Measurements from ENCODE around the gene ZNF576.
A peak's percentile ranks its signal among the peaks of the same experiment; 100 is the strongest.
"Not testable (repeated sequence)": the region's sequence is repeated elsewhere in the genome, so short reads cannot be mapped to it uniquely, and the experiment has no call there.

The ZNF576 gene

DNA sequence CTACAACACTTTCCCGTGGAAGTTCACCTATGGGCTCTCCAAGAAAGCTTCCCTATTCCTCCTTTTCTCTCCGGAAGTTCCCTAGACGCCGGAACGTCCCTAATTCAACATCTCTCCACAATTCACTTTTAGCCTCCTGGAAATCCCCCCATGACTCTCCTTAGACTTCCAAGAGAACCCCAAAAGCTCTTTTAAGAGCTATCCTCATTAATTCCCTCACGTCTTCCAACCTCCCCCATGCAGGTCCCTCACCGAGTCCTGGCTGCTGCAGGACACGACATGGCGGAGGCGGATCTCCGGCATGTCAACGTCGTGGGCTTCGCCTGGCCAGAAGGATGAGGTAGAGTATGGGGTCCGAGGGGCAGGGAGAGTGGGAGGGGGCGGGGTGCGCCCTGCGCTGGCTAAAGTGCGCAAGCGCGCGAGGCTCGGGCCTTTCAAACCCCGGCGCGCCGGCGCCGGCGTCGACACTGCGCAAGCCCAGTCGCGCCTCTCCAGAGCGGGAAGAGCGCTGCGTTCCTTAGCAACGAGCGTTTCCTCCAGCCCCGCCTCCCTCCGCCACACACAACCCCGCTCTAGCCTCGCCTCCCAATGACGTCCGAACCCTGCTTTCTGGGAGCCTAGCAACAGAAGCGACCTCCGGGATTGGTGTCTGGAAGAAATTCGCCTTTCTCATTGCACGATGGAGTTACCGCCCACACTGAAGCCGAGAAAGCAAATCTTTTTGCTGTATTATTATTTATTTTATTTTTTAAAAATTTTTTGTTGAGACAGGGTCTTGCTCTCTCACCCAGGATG is 21.0 kb upstream of the ZNF576 start, which contains the start of the genes PINLYP and XRCC1:
PINLYP (plus strand) TSS at position 646 of the 795 bp plus-strand sequence. CDS start 1,391 bp downstream, outside the sequence.
XRCC1 (minus strand) TSS at position 372 of the 795 bp plus-strand sequence; CDS start at position 303, 69 bp downstream.
- peak; percentile 98 for DNase-seq (ENCODE audit: low spot score)

DNA sequence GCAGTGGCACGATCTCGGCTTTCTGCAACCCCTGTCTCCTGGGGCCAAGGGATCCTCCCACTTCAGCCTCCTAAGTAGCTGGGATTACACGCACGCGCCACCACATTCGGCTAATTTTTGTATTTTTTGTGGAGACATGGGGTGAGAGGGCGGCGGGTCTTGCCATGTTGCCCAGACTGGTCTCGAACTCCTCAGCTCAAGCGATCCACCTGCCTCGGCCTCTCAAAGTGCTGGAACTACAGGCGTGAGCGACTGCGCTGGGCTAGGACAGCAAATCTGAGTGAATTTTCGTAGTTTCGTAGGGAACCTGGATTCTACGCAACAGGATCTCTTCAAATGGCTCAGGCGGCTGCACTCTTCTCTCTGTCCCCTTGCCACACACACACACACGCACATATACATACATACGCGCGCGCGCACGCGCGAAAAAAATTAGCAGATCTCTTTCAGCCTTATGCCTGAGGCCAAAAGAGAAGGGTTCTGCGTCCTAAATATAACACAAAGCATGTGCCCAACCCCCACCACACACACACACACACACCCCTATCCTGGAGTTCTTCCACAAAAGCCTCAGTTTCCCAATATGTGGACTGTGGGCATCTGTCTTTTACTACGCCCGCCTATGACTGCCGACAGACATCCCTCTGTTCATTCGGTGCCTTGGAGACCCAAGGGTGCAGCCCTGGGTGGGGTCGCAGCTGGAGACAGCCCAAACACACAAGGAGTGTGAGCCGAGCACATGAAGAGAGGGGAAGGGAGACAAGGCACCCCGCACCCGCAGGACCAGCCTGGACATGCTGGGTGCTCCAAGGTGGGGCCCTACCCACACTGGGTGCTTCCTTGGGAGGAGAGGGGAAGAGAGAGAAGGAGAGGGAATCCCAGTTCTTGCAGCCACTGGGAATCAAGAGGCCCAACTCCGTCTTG is 20.2 kb upstream of the ZNF576 start:
- DNase-seq (ENCODE audit: low spot score), result no peak

DNA sequence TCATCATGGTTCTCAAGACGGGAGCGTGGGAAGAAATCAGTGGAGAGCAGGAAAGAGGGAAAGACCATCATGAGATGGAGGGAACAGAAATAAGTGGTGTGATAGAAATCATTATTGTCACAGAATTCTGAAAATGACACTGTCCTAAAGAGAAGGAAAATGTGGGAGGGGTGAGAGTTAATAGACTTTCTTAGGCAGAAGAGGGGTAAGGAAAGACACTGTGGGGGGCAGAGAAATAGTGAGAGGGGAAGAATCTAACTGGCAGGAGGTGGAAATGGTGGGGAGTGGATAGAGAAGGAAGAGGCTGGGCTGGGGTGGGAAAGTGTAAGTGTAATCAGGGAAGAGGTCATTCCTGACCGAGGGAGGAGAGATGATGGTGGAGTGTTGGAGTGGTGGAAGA is 17.6 kb upstream of the ZNF576 start:
- no peak for DNase-seq (ENCODE audit: low spot score)

DNA sequence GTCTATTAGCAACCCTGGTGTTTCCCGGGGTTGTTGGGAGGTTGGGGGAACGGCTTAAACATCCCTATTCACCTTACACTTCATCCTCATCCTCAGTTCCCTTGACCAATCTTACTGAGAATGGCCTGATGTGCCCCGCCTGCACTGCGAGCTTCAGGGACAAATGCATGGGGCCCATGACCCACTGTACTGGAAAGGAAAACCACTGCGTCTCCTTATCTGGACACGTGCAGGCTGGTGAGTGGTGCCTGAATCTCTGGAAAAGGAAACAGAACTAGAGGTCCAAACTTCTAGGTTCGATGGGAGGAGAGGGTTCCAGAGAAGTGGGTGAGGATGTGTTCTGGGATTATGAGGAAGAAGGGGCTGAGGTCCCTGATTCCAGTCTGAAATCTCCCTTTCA is 14.9 kb upstream of the ZNF576 start:
- DNase-seq (ENCODE audit: low spot score), result no peak

DNA sequence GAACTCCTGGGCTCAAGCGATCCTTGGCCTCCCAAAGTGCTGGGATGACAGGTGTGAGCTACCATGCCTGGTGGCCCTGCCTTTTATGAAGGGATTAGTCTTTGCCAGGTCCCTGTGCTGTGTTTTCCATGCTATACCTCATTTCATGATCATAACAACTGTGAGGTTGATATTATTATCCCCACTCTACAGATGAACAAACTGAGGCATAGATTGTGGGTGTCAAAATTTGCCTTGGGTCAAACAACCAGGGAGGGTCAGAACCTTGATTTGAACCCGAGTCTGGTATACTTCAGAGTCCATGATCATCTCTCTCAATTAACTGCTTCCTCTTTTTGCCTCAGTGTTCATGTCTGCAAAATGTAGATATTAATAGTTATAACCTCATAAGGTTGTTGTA is 13.9 kb upstream of the ZNF576 start:
- no peak for DNase-seq (ENCODE audit: low spot score)

DNA sequence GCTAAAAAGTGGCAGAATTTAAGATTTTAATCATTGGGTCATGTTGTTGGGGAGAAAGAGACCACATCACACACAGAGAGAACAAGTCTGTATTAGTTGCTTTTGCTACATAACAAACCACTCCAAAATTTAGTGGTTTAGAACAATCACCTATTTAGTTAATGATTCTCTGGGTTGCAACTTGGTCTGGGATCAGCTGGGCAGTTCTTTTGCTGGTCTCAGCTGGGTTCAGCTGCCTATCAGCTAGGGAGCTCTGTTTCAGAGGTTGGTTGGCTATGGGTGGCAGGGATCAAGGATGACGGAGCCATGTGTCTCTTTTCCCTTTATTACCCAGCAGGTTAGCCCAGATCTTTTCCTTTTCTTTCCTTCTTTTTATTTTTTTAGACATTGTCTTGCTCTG is 11.9 kb upstream of the ZNF576 start:
- peak; percentile 64 for DNase-seq (ENCODE audit: low spot score)

DNA sequence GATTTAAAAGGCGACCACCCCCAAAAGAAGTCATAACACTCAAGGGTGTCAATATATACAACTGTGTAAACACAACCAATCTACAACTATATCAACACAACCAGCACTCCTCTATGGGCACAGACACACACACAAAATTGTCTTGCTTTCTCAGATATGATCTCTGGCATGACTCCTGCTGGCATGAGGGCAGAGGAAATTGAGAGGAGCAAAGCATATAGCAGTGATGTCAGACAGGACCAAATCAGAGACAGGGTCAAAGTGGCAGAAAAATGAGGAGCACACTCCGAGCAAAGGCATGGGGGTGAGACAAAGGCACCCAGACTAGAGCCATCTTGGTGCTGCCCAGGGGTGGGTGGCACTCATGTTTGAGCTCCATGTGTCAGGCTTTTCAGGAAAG is 10.0 kb upstream of the ZNF576 start:
- no peak for DNase-seq (ENCODE audit: low spot score)

DNA sequence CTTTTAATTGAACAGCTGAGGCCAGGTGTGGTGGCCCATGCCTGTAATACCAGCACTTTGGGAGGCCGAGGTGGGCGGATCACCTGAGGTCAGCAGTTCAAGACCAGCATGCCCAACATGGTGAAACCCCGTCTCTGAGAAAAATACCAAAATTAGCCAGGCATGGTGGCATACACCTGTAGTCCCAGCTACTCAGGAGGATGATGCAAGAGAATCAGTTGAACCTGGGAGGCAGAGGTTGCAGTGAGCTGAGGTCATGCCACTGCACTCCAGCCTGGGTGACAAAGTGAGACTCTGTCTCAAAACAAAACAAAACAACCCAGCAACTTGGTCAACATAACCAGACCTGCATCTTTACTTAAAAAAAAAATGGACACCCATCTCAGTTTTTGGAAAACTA is 9.4 kb upstream of the ZNF576 start:
- DNase-seq (ENCODE audit: low spot score), result not testable (repeated sequence)

DNA sequence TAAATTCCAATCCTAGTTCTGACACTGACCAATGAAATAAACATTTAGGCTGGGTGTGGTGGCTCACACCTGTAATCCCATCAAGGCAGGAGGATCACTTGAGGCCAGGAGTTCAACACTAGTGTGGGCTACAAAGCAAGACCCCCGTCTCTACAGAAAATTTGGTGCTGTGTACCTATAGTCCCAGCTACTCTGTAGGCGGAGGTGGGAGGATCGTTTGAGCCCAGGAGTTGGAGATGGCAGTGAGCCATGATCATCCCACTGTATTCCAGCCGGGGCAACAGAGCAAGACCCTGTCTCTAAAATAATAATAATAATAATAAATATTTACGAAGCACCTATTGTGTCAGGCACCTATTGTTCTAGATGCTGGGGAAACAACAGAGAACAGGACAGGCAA is 7.1 kb upstream of the ZNF576 start:
- no peak for DNase-seq (ENCODE audit: low spot score)

DNA sequence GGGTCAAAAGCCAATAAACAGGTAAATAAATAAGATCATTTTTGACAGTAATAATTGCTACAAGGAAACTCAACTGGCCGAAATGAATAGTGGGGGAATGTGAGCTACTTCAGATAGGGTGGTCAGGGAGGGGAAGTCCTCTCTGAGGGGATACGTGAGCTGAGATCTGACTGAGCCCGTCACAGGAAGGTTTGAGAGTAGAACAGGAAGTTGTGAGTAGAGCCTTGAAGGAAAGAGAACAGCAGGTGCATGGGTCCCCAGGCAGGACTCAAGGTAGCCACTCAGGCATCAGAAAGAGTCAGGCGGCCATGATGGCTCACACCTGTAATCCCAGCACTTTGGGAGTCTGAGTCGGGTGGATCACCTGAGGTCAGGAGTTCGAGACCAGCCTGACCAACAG is 6.7 kb upstream of the ZNF576 start:
- DNase-seq (ENCODE audit: low spot score), result no peak

DNA sequence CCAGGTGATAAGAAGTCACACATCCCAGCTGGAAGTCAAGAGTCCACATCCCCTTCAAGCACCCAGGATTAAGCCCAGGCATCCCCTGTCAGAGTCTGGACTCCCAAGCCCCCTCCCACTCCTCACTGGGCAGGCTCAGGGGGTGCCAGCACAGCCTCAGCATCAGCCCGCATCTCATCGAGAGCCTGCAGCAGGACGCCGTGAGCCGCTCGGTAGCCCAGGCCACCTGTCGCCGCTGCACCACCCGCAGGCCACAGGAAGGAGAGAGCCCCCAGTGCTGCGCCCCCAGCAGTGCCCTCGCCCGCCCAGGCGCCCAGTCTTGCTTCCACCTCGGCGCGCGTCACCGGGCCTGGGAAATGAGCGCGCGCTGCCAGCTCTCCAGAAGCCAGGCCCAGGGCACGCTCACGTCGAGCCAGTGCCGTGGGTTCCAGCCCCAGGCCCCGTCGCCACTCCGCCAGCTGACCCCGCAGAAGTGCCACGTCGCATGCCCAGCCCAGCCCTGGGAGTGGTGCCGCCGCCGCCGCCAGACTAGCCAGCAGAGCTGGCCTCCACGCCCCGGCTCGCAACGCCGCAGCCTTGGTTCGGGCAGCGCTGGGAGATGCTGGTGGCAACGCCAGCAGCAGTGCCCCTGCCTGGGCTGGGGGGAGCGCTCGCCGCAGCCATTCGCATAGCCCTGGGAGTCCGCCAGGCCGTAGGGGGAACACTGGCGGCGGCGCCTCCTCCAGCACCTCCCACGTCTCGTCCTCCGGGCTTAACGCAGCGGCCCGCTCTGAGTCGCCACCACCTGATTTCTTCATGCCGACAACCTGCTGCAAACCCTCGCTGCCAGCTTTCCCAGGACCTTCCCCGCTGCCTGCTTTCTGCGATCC is 4.3 kb upstream of the ZNF576 start:
- no peak for DNase-seq (ENCODE audit: low spot score)

DNA sequence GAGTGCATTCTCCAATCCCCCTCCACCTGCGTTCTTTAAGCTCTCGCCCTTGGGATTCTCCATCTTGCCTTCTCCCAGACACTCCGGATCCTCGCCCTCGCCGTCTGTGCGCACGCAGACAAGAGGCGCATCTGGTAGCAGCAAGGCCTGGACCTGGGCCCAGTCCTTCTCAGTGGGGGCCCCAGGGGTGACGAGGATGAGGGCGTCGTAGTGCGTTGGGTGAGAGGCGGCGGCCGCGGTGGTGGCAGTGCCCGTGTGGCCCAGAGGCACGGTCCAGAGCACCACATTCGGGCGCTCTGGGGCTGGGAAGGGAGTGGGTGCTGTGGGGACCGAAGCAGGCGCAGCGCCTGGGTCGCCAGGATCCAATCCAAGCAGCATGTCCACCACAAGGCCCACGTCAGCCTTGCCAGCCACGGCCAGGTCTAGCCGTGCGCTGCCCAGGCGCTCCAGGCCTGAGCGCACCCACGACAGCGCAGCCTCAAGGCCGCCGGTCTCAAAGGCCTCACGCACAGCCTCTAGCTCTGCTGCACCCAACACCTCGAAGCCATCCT is 3.5 kb upstream of the ZNF576 start:
- no peak for DNase-seq (ENCODE audit: low spot score)

DNA sequence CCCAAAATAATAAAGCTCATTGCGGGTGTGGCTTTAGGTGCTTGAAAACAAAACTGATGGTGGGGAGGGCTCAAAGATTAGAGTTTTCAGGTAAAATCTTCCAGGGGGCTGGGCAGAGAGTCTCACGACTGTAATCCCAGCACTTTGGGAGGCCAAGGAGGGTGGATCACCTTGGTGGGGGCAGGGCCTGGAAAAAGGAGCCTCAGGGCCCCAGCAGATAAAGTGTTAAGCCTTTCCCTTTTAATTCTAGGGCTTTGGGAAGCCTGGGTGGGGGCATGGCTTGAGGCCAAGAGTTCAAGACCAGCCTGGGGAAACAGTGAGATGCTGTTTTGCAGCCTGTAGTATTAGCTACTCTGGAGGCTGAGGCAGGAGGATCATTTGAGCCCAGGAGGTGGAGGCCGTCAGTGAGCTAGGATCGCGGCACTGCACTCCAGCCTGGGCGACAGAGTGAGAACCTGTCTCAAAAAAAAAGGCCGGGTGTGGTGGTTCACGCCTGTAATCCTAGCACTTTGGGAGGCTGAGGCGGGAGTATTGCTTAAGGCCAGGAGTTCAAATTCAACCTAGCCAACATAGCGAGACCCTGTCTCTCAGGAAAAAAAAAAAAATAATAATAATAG is 2.2 kb upstream of the ZNF576 start:
- DNase-seq (ENCODE audit: low spot score), result no peak

DNA sequence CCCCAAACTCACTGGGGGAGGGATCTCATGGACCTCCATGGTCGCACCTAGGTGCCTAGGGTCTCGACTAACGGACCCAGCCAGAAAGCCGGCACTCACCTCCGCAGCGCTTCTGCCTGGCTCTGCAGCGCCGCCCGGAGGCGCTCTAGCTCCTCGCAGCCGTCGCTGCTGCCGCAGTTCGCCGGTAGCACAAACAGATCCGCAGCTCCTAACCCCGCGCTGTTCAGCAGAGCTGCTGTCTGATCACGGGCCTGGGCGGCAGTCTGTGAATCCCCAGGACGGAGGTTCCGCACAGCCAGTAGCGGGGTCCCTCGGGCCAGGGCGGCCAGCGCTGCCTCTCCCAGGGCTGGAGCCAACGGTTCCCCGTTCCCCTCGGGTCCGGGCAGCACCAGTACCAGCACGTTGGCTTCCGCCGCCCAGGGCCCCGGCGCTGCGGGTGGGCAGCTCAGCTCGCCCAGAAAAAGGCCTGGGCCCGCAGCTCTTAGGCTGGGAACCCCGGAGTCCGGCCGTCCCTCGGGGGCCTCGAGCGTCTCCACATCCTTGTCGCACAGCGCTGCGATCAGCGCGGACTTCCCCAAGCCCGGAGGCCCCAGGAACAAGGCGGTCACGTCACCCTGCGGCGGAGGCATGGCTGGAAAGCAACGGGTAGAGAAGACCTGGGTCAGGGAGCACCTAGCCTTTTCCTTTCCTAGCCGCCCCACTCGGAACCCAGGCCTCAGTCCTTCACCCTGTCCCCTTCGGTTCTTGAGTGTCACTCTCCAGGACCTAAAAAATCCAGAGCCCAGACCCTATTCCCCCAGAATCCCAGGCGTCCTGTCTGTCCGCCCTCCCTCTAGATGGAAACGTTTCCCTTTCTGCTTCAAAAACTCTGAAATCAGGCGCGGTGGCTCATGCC is 1.4 kb upstream of the ZNF576 start:
- DNase-seq (ENCODE audit: low spot score), result peak; percentile 75

DNA sequence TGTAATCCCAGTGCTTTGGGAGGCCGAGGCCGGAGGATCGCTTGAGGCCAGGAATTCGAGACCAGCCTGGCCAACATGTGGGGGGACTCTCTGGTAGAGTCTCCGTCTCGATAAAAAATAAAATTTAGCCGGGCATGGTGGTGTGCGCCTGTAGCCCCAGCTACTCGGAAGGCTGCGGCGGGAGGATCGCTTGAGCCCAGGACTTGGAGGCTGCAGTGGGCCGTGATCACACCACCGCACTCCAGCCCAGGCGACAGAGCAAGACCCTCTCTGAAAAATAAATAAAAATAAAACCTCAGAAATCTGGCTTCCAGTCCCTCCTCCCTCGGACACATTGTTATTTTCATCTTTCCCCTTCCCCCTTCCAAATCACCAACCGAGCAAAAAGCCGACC is 793 bp upstream of the ZNF576 start:
- no peak for DNase-seq (ENCODE audit: low spot score)

DNA sequence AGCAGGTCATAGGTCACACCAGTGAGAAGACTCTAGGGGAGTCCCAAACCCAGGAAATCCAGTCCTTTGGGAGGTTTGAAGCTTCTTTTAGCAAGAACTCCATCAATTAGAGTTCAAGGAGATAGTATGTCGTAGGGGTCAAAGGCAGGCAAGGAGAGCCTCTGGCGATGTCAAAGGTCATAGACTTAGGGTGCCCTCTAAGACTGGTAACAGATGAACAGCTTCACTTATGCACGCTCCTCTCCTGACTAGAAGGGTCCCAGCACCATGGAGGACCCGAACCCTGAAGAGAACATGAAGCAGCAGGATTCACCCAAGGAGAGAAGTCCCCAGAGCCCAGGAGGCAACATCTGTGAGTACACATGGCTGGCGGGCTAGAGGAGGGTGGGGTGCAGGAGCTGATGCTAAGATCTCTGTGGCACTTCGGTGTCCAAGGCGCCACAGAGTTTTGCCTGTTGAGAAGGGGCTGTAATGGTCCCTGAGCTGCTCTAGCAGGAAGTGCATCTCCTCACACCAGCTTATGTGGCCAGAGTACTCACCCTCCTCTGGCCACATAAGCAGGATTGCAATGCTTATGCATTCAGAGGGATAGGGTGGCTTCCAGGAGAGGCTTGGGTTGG is 557 bp downstream of the ZNF576 start:
- DNase-seq (ENCODE audit: low spot score), result peak; percentile 17

DNA sequence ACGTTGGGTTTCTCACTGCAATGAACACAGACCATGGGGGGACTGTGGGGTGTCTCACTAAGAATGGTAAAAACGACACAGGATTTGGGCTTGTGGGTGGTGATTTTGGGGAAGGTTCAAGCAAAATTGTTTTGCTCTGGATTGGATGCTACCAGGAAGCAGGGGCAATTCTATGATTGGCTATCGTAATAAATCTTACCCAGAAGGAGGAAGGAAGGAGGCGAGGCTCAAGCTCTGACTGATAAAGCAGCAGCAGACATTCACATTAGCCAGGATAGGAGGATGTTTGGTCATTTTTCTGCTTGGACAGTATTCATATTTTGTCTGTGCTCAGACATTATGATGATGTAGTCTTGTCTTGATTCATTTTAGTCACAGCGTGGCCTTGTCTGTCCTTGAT is 1.5 kb downstream of the ZNF576 start:
- no peak for DNase-seq (ENCODE audit: low spot score)

DNA sequence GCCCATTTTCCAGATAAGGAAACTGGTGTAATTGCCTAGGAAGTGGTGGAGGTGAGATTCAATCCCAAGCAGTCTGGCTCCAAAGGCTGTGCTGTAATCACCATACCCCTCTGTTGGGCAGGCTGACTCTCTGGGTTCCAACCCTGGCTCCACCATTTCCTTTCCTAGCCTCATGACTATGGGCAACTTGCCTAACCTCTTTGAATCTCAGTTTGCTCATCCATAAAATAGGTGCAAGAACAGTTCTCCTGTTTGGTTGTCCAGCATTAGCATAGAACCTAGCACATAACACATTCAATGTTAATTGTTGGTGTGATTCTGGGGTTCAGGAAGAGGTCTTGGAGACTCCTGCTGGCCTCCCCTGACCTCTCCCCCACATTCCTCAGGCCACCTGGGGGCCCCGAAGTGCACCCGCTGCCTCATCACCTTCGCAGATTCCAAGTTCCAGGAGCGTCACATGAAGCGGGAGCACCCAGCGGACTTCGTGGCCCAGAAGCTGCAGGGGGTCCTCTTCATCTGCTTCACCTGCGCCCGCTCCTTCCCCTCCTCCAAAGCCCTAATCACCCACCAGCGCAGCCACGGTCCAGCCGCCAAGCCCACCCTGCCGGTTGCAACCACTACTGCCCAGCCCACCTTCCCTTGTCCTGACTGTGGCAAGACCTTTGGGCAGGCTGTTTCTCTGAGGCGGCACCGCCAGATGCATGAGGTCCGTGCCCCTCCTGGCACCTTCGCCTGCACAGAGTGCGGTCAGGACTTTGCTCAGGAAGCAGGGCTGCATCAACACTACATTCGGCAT is 2.2 kb downstream of the ZNF576 start:
- no peak for DNase-seq (ENCODE audit: low spot score)
